ENCODE measurements around the gene LTF. TPM values are rescaled to one million over a fixed set of nuclear protein-coding genes. Genes with fewer than 3 reads are reported as not detected.

Gene LTF
- total RNA-seq, 1 experiment from 2014 or later: not detected

- POLR2A ChIA-PET: no interaction called here
- TF ChIP-seq YY1 (IDR thresholded peaks at IDR 0.05; ENCODE audit: extremely low read depth, insufficient replicate concordance, low read depth, low read length): no peak
- no peak for TF ChIP-seq POLR2A (IDR thresholded peaks at IDR 0.05; ENCODE audit: borderline replicate concordance, extremely low read depth, insufficient read depth, insufficient read length)
- no peak for TF ChIP-seq CBX3 (IDR thresholded peaks at IDR 0.05; ENCODE audit: low read depth)
- TF ChIP-seq ELF1 (IDR thresholded peaks at IDR 0.05; ENCODE audit: borderline replicate concordance, low read depth): no peak
- no peak for TF ChIP-seq SIN3A (IDR thresholded peaks at IDR 0.05; ENCODE audit: low read depth)
- TF ChIP-seq EZH2phosphoT487 (IDR thresholded peaks at IDR 0.05; ENCODE audit: borderline replicate concordance): no peak
- no peak for TF ChIP-seq ZNF274 (IDR thresholded peaks at IDR 0.05; ENCODE audit: low read depth, low read length)
- TF ChIP-seq EZH2 (IDR thresholded peaks at IDR 0.05): no peak
- TF ChIP-seq ATF3 (IDR thresholded peaks at IDR 0.05): no peak
- no peak for TF ChIP-seq CEBPB (IDR thresholded peaks at IDR 0.05; ENCODE audit: low read depth)
- TF ChIP-seq SP1 (IDR thresholded peaks at IDR 0.05; ENCODE audit: low read depth): no peak
- TF ChIP-seq FOSL1 (IDR thresholded peaks at IDR 0.05; ENCODE audit: low read depth): no peak
- TF ChIP-seq MAX (IDR thresholded peaks at IDR 0.05): no peak
- CTCF ChIA-PET: no interaction called here
Measured at GRCh38 chr3:46481636-46482035, 16.9 kb upstream of the LTF start.

More at GRCh38 chr3:46481636-46482035, 16.9 kb upstream of the LTF start:
- RAD21 ChIA-PET (ENCODE audit: low non-redundant PET in 1 of 2, low total read pairs in 2 of 2, uncharacterized antibody in 2 of 2, unreplicated experiment in 2 of 2): no interaction called here
- Histone ChIP-seq H3K79me2 (ENCODE audit: insufficient read depth, low read length) (no peaks in the 10 kb centered on the region), H3K4me1 (ENCODE audit: control insufficient read depth in 1 of 2, insufficient read depth in 2 of 2, low read length in 2 of 2) (no peaks in the 10 kb centered on the region), H3K27ac (ENCODE audit: low read depth, low read length) (no peak overlapping the region), H3K36me3 (ENCODE audit: control insufficient read depth in 1 of 2, insufficient read depth in 2 of 2, low read length in 2 of 2) (no peaks in the 10 kb centered on the region), H3K27me3 (ENCODE audit: insufficient read depth, low read length) (peaks cover 7% of the 10 kb centered on the region; the same call in 1 of the 2 replicates), H3K9me2 (ENCODE audit: insufficient read depth) (no peaks in the 10 kb centered on the region), H4K20me1 (ENCODE audit: insufficient read depth) (no peaks in the 10 kb centered on the region), H3K9me3 (ENCODE audit: control insufficient read depth in 1 of 2, insufficient read depth in 1 of 2, low read depth in 1 of 2, low read length in 2 of 2) (no peaks in the 10 kb centered on the region), H2AFZ (ENCODE audit: low read depth, low read length, poor library complexity, severe bottlenecking) (no peak overlapping the region), H3K4me3 (replicated peaks in 1 of 2; ENCODE audit: low read depth in 1 of 2, low read length in 2 of 2) (no peak overlapping the region), H3K9ac (ENCODE audit: low read length) (no peak overlapping the region), H3K4me2 (ENCODE audit: low read length) (no peak overlapping the region)
- ATAC-seq: no peak
- intact Hi-C loops (cut with micrococcal nuclease): no loop called here
- no TSS peak for BruUV-seq (replicated peaks)
- no peak for DNase-seq (ENCODE audit: low read depth, low spot score)
